GM18519 (cell line): Measurements from ENCODE around the gene GSTT4.
"Not testable (repeated sequence)": the region's sequence is repeated elsewhere in the genome, so short reads cannot be mapped to it uniquely, and the experiment has no call there.

Experiments used
- ATAC-seq: cut with Tn5 transposase; IDR thresholded peaks from one replicate; pipeline ENCODE4 v1.9.1; 2021; ENCODE audit warnings: mild to moderate bottlenecking, moderate library complexity; ENCODE audit not compliant: unreplicated experiment, low FRiP score

Gene GSTT4

GRCh38 chr22:23993581-23994177, 11.6 kb downstream of the GSTT4 start:
- ATAC-seq: not testable (repeated sequence)

GRCh38 chr22:23993080-23993479, 12.2 kb downstream of the GSTT4 start:
- ATAC-seq: not testable (repeated sequence)

GRCh38 chr22:23989583-23990244, 15.5 kb downstream of the GSTT4 start:
- not testable (repeated sequence) for ATAC-seq

- ATAC-seq: not testable (repeated sequence)
These were observed 18.6 kb downstream of the GSTT4 start for GRCh38 chr22:23986538-23987178.

GRCh38 chr22:23986089-23986488, 19.2 kb downstream of the GSTT4 start:
- not testable (repeated sequence) for ATAC-seq

- no peak for ATAC-seq
These were observed 20.8 kb downstream of the GSTT4 start for GRCh38 chr22:23984430-23984829.

GRCh38 chr22:23980567-23980966, 24.7 kb downstream of the GSTT4 start:
- ATAC-seq: not testable (repeated sequence)

GRCh38 chr22:23979557-23980240, 25.6 kb downstream of the GSTT4 start, which contains the start of gene GSTT2:
GSTT2 (plus strand) TSS chr22:23980134.
- not testable (repeated sequence) for ATAC-seq

GRCh38 chr22:23977304-23977703, 27.9 kb downstream of the GSTT4 start:
- not testable (repeated sequence) for ATAC-seq

- not testable (repeated sequence) for ATAC-seq
These were observed 30.4 kb downstream of the GSTT4 start for GRCh38 chr22:23974836-23975352.

GRCh38 chr22:23974345-23974744, 30.9 kb downstream of the GSTT4 start, which contains the start of gene DDT:
DDT (minus strand) TSS chr22:23974441; CDS start chr22:23974414, 27 bp downstream.
- ATAC-seq: peak; percentile 68

- not testable (repeated sequence) for ATAC-seq
These were observed 33.3 kb downstream of the GSTT4 start for GRCh38 chr22:23971927-23972326.

GRCh38 chr22:23970816-23971486, 34.3 kb downstream of the GSTT4 start:
- no peak for ATAC-seq

GRCh38 chr22:23970201-23970641, 35.0 kb downstream of the GSTT4 start:
- ATAC-seq: no peak

GRCh38 chr22:23969071-23969470, 36.2 kb downstream of the GSTT4 start:
- no peak for ATAC-seq

- peak; percentile 81 for ATAC-seq
These were observed 38.7 kb downstream of the GSTT4 start, which contains the start of gene DDTL for GRCh38 chr22:23966568-23966967. DDTL (plus strand) TSS chr22:23966888; CDS start chr22:23966915, 27 bp downstream.

GRCh38 chr22:23966094-23966493, 39.2 kb downstream of the GSTT4 start:
- ATAC-seq: not testable (repeated sequence)

GRCh38 chr22:23961084-23961771, 44.0 kb downstream of the GSTT4 start, which contains the start of gene GSTT2B:
GSTT2B (minus strand) TSS chr22:23961195; CDS start chr22:23961131, 64 bp downstream.
- ATAC-seq: not testable (repeated sequence)

GRCh38 chr22:23956301-23956900, 48.9 kb downstream of the GSTT4 start:
- not testable (repeated sequence) for ATAC-seq
